ENCODE results near the gene POLA2.

- TF ChIP-seq CTCF (IDR thresholded peaks at IDR 0.05) (no peak), POLR2A (IDR thresholded peaks at IDR 0.05) (no peak)
Measured at GRCh38 chr11:65320386-65321075, 58.8 kb downstream of the POLA2 start.

Data from heart left ventricle (tissue), 13 donors.